Measurements from ENCODE around the gene STAM2.

DNA sequence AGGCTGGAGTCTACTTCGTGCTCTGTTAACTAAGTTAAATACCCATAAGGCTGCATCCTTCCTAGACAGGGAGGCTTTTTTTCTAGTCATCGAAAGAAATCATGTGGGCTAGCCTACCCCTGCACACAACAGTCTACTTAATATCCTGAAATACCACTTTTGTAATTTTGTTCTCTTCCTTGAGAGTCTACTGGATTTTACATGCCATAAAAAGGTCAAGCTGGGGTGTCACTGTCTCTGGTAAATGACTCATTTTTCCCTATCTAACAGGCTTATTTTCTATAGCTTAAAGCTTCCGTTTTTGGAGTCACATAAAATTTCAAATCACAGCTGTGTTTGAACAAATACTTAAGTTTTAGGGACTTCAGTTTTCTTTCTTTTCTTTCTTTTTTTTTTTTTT lies 10.7 kb upstream of the STAM2 start:
- TF ChIP-seq POLR2A (IDR thresholded peaks at IDR 0.05) = no peak
- TF ChIP-seq, protein P1, sequence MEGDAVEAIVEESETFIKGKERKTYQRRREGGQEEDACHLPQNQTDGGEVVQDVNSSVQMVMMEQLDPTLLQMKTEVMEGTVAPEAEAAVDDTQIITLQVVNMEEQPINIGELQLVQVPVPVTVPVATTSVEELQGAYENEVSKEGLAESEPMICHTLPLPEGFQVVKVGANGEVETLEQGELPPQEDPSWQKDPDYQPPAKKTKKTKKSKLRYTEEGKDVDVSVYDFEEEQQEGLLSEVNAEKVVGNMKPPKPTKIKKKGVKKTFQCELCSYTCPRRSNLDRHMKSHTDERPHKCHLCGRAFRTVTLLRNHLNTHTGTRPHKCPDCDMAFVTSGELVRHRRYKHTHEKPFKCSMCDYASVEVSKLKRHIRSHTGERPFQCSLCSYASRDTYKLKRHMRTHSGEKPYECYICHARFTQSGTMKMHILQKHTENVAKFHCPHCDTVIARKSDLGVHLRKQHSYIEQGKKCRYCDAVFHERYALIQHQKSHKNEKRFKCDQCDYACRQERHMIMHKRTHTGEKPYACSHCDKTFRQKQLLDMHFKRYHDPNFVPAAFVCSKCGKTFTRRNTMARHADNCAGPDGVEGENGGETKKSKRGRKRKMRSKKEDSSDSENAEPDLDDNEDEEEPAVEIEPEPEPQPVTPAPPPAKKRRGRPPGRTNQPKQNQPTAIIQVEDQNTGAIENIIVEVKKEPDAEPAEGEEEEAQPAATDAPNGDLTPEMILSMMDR (IDR thresholded peaks at IDR 0.05) = no peak
